ENCODE measurements around the gene C17orf113. TPM values are rescaled to one million over a fixed set of nuclear protein-coding genes. Genes with fewer than 3 reads are reported as not detected.

Gene C17orf113
- total RNA-seq, 6 experiments from 2014 or later: 0.07 to 0.10 (median 0.08) TPM; not detected in 2

GRCh38 chr17:42047343-42047742, 3.1 kb downstream of the C17orf113 start:
- Mint-ChIP-seq H3K27me3 (ENCODE audit: insufficient read depth) (peaks cover 38% of the 10 kb centered on the region), H3K9me3 (no peaks in the 10 kb centered on the region), H3K4me3 (no peak overlapping the region), H3K27ac (no peak overlapping the region), H3K36me3 (ENCODE audit: low read depth) (no peaks in the 10 kb centered on the region), H3K4me1 (ENCODE audit: low read depth) (0 out of 2 replicates have a peak, but pooled peaks cover 4% of the 10 kb centered on the region)
- TF ChIP-seq CTCF (IDR thresholded peaks at IDR 0.05): no peak
- DNase-seq: no peak

- Mint-ChIP-seq H3K27me3 (ENCODE audit: insufficient read depth) (peaks cover 38% of the 10 kb centered on the region), H3K4me1 (ENCODE audit: low read depth) (0 out of 2 replicates have a peak, but pooled peaks cover 4% of the 10 kb centered on the region), H3K36me3 (ENCODE audit: low read depth) (no peaks in the 10 kb centered on the region), H3K9me3 (no peaks in the 10 kb centered on the region), H3K27ac (no peak overlapping the region), H3K4me3 (no peak overlapping the region)
- DNase-seq: no peak
- no peak for TF ChIP-seq CTCF (IDR thresholded peaks at IDR 0.05)
Observed at GRCh38 chr17:42045719-42046118, 4.7 kb downstream of the C17orf113 start.

GRCh38 chr17:42042598-42043319, 7.6 kb downstream of the C17orf113 start:
- TF ChIP-seq CTCF (IDR thresholded peaks at IDR 0.05): no peak
- Mint-ChIP-seq H3K36me3 (ENCODE audit: low read depth) (no peaks in the 10 kb centered on the region), H3K27ac (no peak overlapping the region), H3K4me1 (ENCODE audit: low read depth) (no peaks in the 10 kb centered on the region), H3K27me3 (ENCODE audit: insufficient read depth) (peaks cover 31% of the 10 kb centered on the region), H3K4me3 (no peak overlapping the region), H3K9me3 (no peaks in the 10 kb centered on the region)
- no peak for DNase-seq

- H3K36me3 Mint-ChIP-seq (ENCODE audit: low read depth): no peaks in the 10 kb centered on the region
- H3K27me3 Mint-ChIP-seq (ENCODE audit: insufficient read depth): peaks cover 29% of the 10 kb centered on the region
- no peaks in the 10 kb centered on the region for H3K4me1 Mint-ChIP-seq (ENCODE audit: low read depth)
- H3K4me3 Mint-ChIP-seq: no peak overlapping the region
- H3K27ac Mint-ChIP-seq: no peak overlapping the region
- TF ChIP-seq CTCF (IDR thresholded peaks at IDR 0.05): no peak
- DNase-seq: no peak
- no peaks in the 10 kb centered on the region for H3K9me3 Mint-ChIP-seq
Observed at GRCh38 chr17:42041619-42042018, 8.8 kb downstream of the C17orf113 start.

GRCh38 chr17:42040818-42041217, 9.6 kb downstream of the C17orf113 start:
- no peak overlapping the region for H3K27ac Mint-ChIP-seq
- TF ChIP-seq CTCF (IDR thresholded peaks at IDR 0.05): no peak
- H3K9me3 Mint-ChIP-seq: no peaks in the 10 kb centered on the region
- no peaks in the 10 kb centered on the region for H3K4me1 Mint-ChIP-seq (ENCODE audit: low read depth)
- H3K27me3 Mint-ChIP-seq (ENCODE audit: insufficient read depth): peaks cover 28% of the 10 kb centered on the region
- DNase-seq: no peak
- H3K36me3 Mint-ChIP-seq (ENCODE audit: low read depth): no peaks in the 10 kb centered on the region
- no peak overlapping the region for H3K4me3 Mint-ChIP-seq

Data from HFFc6 (cell line).